Transverse colon (tissue), 4 donors: ENCODE results near the gene MEIKIN.

Experiments used
- EP300 ChIP-seq: sonication (generic); formaldehyde crosslinking; IDR thresholded peaks from one replicate; pipeline ENCODE4 v1.6.1; 2017; ENCODE audit warnings: antibody characterized with exemption, low read depth
- POLR2A ChIP-seq: fragments of 450-650 bp; IDR thresholded peaks from one replicate; pipeline ENCODE4 v1.6.1; 2016; ENCODE audit warnings: antibody characterized with exemption, mild to moderate bottlenecking, moderate library complexity
- POLR2AphosphoS5 ChIP-seq, 3 donors: sonication (generic); formaldehyde crosslinking; IDR thresholded peaks; one replicate each; pipeline ENCODE4 v1.6.1; 2016; ENCODE audit warnings: antibody characterized with exemption in 3 of 3
- TF ChIP-seq, protein P1 (sequence below), 5 experiments: fragments of 200-600 bp in 3 of 5; fragments of 450-650 bp in 2 of 5; sonication (generic) in 3 of 5; IDR thresholded peaks; 1 replicate in 2 of 5; 2 replicates in 3 of 5; pipeline ENCODE4 v1.5.1; 2016 to 2017; ENCODE audit warnings: antibody characterized with exemption in 5 of 5, inconsistent platforms in 3 of 5, mild to moderate bottlenecking in 2 of 5, moderate library complexity in 1 of 5

DNA sequence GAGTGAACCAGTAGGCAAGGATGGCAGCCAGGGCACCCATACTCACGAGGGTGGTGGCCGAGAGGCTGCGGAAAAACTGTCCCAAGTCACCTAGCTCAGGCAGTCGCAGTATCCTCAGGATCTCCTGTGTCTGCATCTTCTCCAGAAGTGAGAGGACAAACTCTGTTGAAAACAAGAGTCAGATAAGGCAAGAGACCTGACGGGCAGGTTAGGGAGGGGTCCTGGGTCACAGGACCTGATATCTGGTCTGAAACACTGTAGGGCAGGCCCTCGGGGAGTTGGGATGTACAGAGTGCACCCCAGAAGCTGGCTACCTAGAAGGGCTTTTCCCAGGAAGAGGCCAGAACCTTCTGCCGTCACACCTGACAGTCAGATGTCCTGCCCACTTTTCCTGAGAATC, 48.6 kb upstream of the MEIKIN start:
- TF ChIP-seq, protein P1, sequence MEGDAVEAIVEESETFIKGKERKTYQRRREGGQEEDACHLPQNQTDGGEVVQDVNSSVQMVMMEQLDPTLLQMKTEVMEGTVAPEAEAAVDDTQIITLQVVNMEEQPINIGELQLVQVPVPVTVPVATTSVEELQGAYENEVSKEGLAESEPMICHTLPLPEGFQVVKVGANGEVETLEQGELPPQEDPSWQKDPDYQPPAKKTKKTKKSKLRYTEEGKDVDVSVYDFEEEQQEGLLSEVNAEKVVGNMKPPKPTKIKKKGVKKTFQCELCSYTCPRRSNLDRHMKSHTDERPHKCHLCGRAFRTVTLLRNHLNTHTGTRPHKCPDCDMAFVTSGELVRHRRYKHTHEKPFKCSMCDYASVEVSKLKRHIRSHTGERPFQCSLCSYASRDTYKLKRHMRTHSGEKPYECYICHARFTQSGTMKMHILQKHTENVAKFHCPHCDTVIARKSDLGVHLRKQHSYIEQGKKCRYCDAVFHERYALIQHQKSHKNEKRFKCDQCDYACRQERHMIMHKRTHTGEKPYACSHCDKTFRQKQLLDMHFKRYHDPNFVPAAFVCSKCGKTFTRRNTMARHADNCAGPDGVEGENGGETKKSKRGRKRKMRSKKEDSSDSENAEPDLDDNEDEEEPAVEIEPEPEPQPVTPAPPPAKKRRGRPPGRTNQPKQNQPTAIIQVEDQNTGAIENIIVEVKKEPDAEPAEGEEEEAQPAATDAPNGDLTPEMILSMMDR (IDR thresholded peaks at IDR 0.05): no peak
- TF ChIP-seq POLR2AphosphoS5 (IDR thresholded peaks at IDR 0.05): no peak
- no peak for TF ChIP-seq POLR2A
- no peak for TF ChIP-seq EP300
